NOMO-1 treated with DMSO at 0.1 percent for 48 hours (cell line): ENCODE measurements around the gene SUCO.

ENCODE experiments used
- DNase-seq: peaks from one replicate; lab custom pipeline; 2025; ENCODE audit not compliant: unreplicated experiment; lab: John Stamatoyannopoulos, UW

The SUCO gene

GRCh38 chr1:172640111-172640510 lies 107.2 kb downstream of the SUCO start:
- peak; percentile 37 for DNase-seq

- no peak for DNase-seq
Measured at GRCh38 chr1:172641492-172641891, 108.5 kb downstream of the SUCO start.

GRCh38 chr1:172642970-172643369 lies 110.0 kb downstream of the SUCO start:
- DNase-seq, result no peak

- DNase-seq, result no peak
Measured at GRCh38 chr1:172646653-172647052, 113.7 kb downstream of the SUCO start.

GRCh38 chr1:172647110-172647564 lies 114.2 kb downstream of the SUCO start:
- no peak for DNase-seq

GRCh38 chr1:172647987-172648386 lies 115.0 kb downstream of the SUCO start:
- no peak for DNase-seq

- DNase-seq, result no peak
Measured at GRCh38 chr1:172650474-172651193, 117.7 kb downstream of the SUCO start.

GRCh38 chr1:172653015-172653709 lies 120.2 kb downstream of the SUCO start:
- DNase-seq, result no peak

GRCh38 chr1:172654535-172654934 lies 121.6 kb downstream of the SUCO start:
- DNase-seq, result no peak

- DNase-seq, result no peak
Measured at GRCh38 chr1:172656576-172656975, 123.6 kb downstream of the SUCO start.

- no peak for DNase-seq
Measured at GRCh38 chr1:172657586-172657985, 124.6 kb downstream of the SUCO start.

- DNase-seq, result no peak
Measured at GRCh38 chr1:172658871-172659453, 126.0 kb downstream of the SUCO start, which contains the start of gene FASLG. Gene FASLG, plus strand, starts transcription at chr1:172659103. Its CDS starts 99 bp downstream, at chr1:172659202.

- peak; percentile 40 for DNase-seq
Measured at GRCh38 chr1:172661107-172661506, 128.2 kb downstream of the SUCO start.
